Stimulated activated CD4-positive, alpha-beta T cell treated with anti-CD3 and anti-CD28 coated beads, TNF-alpha, amount 100 ng/mL, for 1 hour (primary cell): ENCODE results near the gene ZFPM1.

Experiments
- DNase-seq, 3 donors: peaks; one replicate each; pipeline ENCODE4 v3.0.0-alpha.2; 2020; ENCODE audit warnings: low read depth in 3 of 3, low spot score in 1 of 3

Gene ZFPM1

DNA sequence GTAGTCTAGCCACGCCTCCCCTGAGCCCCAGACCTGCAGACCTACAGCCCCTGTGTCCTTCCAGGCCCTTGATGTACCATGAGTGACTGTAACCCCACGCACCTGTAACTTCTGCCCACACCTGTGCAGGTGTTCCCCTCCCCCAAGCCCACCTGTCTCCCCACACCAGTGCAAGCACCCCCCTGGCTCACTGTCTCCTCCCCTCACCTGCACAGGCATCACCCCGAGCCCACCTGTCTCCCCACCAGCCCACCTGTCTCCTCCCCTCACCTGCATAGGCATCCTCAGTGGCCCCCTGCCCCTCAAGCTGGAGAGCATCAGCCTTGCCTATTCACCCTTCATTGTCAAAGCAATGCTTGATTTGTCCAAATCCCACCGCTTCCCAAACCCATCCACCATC is 84.8 kb downstream of the ZFPM1 start:
- DNase-seq, result no peak

DNA sequence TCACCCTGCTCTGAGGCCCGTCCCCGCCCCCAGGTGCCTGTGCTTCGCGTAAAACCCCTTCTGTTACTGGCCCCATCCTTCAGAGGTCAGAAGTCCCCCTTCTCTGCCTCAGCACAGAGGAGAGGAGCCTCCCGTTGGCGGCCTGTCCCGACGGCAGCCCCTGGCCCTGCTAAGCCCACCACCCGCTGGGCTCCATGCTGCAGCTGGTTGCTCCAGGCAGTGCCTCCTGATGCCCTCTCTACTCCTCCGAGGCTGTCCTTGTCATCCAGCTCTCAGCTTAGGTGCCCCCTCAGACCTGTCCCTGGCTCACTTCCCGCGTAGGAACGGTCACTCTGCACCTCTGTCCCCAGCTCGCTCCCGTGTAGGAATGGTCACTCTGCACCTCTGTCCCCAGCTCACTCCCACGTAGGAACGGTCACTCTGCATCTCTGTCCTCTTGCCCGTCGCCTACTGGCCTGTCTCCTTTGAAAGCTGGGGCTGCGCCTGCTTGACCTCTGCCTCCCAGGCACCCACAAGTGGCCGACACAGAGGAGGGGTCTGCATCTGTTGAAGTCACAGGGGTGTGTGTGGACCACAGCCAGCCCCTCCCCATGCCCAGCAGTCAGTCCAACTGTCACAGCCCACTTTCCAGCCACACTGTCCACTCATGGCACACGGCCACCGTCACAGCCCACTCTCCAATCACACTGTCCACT is 85.4 kb downstream of the ZFPM1 start:
- DNase-seq, result no peak

DNA sequence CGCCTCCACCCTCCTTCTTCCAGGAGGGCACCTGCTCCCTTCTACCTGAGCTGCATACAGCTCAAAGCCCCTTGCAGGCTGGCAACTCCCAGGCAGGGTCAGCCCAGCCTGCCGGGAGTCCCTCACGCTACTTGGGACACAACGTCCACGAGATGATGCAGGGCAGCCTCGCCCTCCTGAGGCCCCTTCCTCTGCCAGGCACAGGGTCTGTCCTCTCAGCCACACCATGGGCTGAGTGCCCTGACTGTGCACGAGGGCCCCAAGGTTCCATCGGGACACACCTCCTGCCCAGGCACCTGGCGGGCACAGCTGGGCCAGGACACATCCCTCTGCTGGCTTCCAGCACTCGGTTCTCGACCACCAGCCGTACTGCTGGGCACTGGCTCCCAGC is 86.2 kb downstream of the ZFPM1 start:
- DNase-seq, result no peak

DNA sequence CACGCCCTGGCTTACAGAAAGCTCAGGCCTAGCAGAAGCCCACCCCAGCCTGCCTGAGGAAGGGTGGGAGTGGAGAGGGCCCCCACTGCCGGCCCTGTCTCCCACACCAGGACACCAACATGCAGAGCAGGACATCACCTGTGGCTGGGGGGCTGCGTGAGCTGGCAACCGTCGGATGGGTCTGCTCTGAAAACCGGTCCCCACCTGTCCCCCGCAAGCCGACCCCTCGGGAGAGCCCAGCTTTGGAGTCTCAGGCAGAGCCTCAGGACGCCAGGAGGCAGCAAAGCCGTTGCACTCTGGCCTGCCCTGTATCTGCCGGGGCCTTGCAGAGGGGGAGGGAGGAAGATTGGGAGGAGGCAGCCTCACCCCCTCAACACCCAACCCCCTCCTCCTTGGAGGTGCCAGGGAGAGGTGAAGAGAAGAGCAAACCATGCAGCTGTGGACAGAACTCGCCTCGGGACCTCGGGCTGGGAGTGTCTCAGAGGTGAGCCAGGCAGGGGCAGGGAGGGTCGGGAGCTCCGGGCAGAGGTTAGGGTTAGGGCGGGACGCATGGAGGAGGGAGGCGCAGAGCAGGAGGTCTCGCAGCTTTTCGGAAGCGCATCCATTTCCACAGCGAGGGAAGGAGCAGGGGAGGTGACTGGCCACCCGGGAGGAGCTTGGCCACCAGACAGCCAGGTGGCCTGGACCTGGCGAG is 86.7 kb downstream of the ZFPM1 start:
- DNase-seq, result no peak

DNA sequence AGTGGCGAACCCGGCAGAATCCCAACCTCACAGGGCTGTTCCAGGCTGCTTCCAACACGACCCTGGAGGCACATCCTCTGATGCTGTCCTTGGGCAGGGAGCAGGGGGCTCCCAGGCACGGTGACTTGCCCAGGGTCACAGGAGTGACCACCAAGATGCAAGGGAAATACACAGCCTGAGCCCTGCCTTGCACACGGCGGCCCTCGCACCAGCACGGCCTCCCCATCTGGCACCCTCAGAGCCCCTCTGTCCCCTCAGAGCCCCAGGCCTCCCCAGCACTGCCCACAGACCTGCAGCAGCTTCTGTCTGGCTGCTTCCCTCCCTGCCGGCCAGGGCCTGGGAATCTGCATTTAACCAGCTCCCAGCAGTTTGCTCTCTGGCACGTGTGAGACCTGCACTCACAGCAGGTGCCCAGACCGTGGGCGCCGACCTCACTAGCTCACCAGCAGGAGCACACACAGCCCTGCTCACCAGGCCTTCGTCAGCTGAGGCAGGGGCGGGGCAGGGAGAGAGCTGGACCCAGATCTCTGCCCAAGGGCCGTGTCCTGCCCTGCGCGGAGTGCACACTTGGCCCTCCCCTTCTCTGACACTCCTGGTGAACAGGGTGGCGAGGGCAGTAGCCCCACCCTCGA is 87.4 kb downstream of the ZFPM1 start:
- DNase-seq, result no peak

DNA sequence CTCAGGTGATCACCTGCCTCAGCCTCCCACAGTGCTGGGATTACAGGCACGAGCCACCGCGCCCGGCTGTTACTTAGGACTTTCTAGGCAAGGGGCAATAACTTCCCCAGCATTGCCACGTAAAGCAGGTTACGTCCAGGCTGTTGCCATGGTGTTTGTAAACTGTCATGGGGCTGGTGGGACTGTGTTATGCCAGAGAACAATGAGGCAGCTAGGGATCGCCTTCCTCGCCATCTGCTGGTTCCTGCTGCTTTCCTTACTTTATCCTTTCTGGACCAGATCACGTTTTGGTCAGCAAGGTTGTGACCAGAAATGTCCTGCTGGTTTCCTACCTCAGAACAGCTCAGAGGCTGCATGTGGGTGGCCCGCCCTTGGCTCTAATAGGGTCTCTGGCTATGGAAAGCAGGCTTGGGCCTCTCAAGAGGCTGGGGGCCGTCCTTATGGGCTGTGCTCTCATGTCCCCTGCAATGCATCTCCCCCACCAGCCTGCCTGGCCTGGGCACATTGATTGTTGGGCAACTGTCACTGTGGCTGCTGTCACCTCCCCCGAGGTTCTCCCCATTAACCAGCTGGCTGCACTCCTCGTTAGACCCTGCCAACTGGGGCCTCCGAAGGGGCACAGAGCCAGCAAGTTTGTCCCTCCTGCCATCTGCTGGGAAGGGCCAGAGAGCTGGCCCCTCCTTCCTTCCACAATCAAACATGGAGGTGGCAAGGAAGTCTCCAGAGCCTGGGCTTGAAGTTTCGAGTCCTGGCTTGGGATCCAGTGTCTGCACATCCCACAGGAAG is 88.9 kb downstream of the ZFPM1 start:
- DNase-seq, result no peak

DNA sequence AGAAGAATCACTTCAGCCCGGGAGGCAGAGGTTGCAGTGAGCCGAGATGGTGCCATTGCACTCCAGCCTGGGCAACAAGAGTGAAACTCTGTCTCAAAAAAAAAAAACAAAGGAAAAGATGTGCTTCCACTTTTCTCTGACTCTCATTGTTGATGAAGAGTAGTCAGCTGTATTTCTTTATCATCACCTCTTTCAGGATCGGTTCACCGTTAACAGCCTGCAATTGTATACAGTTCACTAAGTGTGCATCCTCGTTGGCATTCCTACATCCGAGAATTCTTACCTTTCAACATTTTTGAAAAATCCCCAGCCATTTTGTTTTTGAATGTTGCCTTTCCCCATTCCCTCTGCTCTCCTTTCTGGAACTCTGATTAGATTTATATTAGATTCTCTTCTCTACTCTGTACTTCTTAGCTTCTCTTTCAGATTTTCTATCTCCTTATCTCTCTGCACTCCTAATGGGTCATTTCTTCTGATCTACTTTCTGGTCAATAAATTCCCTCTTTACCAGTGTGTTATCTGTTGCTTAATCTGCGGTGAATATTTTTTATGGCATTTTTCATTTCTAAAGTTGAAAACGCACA is 90.2 kb downstream of the ZFPM1 start:
- no peak for DNase-seq

DNA sequence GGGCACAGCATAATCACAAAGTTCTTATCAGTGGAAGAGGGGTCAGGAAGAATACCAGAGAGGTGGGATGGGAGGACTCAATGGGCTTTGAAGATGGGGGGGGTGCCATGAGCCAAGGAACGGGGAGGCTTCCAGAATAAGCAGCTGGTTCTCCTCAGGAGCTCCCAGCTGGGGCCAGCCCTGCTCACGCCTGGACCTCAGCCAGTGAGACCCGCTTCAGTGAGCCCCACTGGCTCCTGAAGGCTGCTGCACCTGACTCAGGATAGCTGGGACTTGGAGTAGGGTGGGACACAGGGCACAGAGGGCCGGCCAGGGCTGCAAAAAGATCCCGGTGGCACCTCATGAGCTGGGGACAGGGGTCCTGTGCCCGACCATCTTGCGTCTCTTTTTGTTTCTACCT is 92.7 kb downstream of the ZFPM1 start:
- DNase-seq, result no peak

DNA sequence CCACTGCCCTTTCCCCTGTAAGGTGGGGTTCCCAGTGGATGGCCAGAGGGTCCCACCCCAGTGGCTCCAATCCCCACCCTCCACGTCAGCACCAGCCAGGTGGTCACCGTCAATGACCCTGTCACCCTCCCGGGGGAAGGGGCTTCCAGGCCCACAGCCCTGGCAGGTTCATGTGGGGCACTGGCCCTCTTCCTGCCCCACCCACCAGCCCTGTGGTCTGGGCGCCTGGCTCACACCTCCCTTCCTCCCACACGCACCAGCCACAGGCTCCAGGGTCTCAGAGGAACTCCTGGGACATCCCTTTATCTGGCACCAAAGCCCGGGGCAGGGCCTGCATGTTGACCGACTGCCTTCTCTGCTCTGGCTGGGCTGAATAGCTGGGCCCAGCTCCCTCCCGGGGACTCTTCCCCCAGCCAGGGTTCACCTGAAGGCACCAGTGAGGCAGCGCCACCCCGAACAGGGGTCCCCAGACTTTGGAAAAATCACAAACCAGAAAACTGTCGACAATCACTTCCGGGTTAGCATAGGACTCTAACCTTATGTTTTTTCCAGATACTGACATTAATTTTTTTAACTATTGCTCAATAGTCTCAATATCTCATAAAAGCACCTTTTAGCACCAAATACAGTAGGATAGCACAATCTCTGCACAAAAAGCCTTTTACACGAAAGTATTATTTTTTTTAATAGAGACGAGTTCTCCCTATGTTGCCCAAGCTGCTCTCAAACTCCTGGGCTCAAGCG is 95.2 kb downstream of the ZFPM1 start:
- no peak for DNase-seq

DNA sequence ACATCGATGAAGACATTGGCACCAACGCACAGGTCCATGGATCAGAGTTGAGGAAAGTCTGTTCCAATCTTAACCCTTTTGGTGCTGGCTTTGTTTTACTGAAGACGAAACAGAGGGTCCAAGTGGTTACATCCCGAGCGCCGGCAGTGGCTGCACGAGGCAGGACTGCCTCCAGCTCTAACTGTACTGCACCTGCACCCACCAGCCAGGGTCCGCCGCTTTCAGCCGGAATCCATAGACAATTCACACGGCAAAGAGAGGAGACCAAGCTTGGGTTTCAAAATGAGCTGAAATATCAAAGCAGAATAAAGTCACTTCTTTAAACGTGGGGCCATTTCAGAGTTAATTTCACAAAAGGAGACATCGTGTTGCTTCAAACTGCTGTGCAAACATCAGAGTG is 95.9 kb downstream of the ZFPM1 start:
- DNase-seq, result no peak

DNA sequence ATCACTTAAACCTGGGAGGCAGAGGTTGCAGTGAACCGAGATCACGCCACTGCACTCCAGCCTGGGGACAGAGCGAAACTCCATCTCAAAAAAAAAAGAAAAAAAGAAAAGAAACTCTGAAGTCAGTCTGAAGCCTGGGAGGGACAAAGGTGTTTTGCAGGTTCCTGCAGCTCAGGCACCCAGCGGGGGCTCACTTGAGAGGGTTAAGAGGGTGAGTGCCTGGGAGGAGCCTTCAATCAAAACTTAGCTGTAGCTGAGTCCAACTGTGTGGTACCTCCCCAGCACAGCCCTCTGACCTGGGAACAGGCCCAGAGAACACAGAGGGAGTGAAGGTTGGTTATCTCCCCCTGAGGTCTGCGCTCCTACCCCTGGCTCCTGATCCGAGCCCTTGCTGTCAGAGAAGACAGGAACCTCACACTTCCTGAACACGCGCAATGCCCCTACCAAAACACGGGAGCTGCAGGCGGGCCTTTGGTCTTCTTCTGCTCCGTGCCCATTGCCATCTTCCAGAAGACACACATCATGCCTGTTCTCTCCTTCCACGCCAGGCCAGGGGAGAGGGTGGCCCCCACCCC is 96.7 kb downstream of the ZFPM1 start:
- no peak for DNase-seq

DNA sequence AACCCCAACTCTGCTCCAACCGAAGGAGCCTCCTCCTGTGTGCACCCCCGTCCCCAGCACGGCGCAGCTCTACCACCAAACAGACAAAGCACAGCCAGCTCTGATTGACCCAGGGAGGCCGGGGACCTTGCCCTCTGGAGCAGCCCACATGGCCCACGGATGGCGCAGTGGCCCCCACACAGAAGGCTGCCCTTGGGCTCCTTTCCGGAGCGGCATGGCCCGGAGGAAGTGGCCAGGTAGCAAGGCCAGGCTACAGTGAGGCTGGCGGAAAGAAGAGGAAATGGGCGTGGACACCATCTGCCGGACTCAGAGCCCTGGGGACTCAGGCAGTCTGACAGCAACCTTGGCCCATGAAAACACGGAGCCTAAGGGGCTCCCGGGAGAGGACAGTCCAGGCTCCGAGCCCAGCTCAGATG is 97.2 kb downstream of the ZFPM1 start:
- DNase-seq, result no peak

DNA sequence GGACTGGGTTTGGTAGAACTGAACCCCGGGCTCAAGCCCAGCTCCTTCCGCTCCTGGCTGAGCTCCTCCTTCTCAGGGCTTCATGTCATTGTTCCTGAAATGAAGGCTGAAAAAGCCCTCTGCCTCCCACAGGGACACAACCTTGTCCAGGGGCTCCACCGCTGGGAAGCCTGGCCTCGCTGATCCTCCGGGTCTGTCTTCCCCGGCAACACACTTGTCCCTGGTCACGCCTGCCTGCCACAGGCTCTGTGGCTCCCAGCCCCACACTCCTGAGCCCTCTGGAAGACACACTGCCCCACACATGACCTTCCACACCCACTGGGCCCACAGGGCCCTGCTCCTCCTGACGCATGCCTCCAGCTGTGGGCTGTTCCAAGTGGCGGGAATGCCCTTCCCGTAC is 99.1 kb downstream of the ZFPM1 start:
- no peak for DNase-seq

DNA sequence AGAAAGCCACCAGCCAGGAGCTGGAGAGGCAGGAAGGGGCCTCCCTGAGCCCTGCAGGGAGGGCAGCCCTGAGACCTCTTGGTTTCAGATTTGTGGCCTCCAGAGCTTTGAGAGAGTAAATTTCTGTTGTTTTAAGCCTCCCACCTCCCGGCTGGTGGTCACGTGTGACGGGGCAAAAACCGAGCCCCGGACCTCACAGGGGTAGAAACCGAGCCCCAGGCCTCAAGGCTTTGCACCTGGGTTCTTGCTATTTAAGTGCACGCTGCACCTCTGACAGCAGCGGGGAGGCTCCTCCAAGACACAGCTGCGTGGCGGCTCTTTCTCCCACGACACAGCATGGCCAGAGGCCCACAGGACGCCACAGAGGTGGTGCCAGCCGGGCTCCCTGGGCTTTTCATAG is 99.7 kb downstream of the ZFPM1 start:
- DNase-seq, result no peak

DNA sequence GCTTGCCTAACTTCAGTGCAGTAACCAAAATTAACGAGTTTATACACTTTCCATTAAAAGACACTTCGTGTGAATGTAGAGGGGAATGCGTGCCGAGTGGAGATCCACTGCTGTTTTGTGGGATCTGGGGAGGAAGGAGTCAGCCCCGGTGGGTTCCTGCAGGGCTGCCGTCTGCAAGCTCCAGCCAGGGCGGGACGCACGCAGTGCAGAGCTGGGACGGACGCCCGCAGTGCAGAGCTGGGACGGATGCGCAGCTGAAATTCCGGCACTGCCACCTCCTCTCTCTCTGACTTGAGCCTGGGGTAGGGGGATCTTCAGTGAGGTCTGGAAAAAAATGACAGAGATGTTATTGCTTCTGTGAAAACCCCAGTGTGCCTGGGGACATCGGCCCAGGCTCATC is 100.7 kb downstream of the ZFPM1 start:
- no peak for DNase-seq

DNA sequence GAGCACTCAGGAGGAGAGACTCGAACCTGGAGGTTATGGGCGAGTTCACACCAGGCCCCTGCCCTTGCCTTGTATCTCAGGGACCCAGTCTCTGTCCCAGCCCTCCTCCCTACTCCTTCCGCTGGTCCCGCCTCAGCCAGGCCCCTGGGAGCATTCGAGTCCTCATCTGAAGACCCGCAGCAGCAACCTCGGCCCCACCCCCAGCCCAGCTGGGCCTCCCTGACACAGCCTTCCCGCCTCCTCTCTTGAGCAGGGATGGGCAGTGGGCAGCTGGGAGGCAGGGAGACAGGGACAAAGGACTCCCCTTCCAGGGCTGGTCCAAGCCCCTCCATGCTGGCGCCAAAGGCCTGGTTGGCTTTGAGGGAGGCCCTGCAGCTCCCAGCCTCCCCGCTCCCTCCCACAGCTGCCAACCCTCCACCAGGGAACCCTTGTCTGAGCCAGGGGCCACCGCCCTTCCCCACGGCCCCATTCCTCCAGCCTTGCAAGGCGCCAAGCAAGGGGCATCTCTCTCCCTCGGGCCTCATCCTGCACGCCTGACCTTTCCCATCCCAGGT is 101.7 kb downstream of the ZFPM1 start:
- no peak for DNase-seq

DNA sequence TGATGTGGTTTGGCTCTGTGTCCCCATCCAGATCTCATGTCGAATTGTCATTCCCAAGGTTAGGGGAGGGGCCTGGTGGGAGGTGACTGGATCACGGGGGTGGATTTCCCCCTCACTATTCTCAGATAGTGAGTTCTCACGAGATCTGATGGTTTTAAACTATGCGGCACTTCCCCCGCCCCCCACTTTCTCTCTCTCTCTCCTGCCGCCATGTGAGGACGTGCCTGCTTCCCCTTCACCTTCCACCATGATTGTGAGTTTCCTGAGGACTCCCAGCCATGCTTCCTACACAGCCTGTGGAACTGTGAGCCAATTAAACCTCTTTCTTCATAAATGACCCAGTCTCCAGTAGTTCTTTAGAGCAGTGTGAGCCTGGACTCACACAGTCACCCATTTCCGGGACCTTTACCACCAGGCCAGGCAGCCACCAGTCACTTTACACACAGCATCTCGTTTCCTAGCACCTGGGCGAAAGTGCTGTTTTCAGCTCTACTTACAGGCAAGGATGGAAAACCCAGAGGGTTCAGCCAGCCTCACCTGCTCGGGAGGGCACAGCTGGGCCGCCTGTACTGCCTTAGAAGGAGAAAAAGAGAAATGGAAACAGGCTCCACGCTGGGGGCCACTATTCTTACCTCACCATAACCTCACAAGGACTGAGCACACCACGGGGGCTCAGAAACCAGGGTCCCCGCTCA is 103.4 kb downstream of the ZFPM1 start:
- DNase-seq, result no peak

DNA sequence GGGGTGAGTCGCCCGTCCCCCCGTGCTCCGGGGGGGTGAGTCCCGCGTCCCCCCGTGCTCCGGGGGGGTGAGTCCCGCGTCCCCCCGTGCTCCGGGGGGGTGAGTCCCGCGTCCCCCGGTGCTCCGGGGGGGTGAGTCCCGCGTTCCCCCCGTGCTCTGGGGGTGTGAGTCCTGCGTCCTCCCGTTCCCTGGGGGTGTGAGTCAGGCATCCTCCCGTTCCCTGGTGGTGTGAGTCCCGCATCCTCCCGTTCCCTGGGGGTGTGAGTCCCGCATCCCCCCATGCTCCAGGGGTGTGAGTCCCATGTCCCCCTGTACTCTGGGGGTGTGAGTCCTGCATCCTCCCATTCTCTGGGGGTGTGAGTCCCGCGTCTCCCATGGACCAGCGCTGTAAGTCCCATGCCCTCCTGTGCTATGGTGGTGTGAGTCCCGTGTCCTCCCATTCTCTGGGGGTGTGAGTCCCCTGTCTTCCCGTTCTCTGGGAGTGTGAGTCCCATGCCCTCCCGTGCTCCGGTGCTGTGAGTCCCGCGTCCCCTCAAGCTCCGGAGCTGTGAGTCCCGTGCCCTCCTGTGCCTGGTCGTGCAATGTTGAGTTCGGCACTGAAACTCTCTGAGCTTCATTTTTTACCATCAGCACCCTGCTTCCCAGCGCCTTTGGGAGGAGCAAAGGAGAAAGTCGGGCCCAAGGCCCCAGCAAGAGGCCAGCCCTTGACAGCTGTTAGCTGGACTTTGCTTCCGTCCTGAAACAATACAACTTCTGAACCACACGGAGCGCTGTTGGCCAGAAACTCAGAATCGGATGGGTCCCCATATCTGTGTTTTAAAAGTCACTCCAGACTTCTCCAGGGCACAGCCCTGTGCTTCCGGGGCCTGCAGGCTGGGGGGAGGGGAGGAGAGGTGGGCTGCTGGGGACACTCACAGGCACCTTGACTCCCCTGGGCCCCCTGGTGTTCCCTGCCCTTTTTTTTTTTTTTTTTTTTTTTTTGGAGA is 105.7 kb downstream of the ZFPM1 start:
- no peak for DNase-seq
